ENCODE results near the gene CNIH3.
"Not testable (repeated sequence)": the region's sequence is repeated elsewhere in the genome, so short reads cannot be mapped to it uniquely, and the experiment has no call there.

The CNIH3 gene

GRCh38 chr1:224615861-224616755 lies at the start of gene CNIH3:
TSS of gene CNIH3 (plus strand) at chr1:224616317. CDS start at chr1:224617175, 858 bp downstream.
- DNase-seq (ENCODE audit: low spot score) = no peak

DNA sequence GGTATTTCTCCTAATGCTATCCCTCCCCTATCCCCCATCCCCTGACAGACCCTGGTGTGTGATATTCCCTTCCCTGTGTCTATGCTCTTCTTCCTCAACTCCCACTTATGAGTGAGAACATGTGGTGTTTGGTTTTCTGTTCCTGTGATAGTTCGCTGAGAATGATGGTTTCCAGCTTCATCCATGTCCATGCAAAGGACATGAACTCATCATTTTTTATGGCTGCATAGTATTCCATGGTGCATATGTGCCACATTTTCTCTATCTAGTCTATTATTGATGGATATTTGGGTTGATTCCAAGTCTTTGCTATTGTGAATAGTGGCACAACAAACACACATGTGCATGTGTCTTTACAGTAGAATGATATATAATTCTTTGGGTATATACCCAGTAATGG lies 49.6 kb upstream of the CNIH3 start:
- DNase-seq (ENCODE audit: low spot score) = not testable (repeated sequence)

- DNase-seq (ENCODE audit: low spot score) = no peak
Observed at GRCh38 chr1:224569276-224569675, 46.8 kb upstream of the CNIH3 start.

- not testable (repeated sequence) for DNase-seq (ENCODE audit: low spot score)
Observed at GRCh38 chr1:224571975-224572374, 44.1 kb upstream of the CNIH3 start.

GRCh38 chr1:224579526-224579925 lies 36.6 kb upstream of the CNIH3 start:
- no peak for DNase-seq (ENCODE audit: low spot score)

DNA sequence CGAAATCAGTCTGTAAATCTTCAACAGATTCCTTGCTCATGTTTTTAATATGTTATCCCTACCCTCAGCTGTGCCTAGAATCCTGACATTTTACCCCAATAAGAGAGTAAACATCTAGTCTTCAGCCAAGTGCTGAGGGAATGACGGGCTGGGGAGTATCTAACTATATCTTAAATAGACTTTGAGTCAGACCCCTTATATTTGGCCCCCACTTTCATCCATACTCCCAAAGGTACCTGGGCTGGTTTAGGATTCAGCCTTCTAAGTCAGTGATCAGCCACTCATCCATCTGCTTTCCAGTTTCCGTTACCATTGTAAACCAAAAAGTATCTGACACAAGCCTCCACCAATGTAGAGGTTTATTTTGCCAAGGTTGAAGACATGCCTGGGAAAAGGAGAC lies 36.1 kb upstream of the CNIH3 start:
- DNase-seq (ENCODE audit: low spot score) = no peak

- no peak for DNase-seq (ENCODE audit: low spot score)
Observed at GRCh38 chr1:224582041-224582440, 34.1 kb upstream of the CNIH3 start.

GRCh38 chr1:224583774-224584173 lies 32.3 kb upstream of the CNIH3 start:
- DNase-seq (ENCODE audit: low spot score) = no peak

GRCh38 chr1:224585051-224585450 lies 31.1 kb upstream of the CNIH3 start:
- no peak for DNase-seq (ENCODE audit: low spot score)

GRCh38 chr1:224587051-224587450 lies 29.1 kb upstream of the CNIH3 start:
- DNase-seq (ENCODE audit: low spot score) = no peak

DNA sequence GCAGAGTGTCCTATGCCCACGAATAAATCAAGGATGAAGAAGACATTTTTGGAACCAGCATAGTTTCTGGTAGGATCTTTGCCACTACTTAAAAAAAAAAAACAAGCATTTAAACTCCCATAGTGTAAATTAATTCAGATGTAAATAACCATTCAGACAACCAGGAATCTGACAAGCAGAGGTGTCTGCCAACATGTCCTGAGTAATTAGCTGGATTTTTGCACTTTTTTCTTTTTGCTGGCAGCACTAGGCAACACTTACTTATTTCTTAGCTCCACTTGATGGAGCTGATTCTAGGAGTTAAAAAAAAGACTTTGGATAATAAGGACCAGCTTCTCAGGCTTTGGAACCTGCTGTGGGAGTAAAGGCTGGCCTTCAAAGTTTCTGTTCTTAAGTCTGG lies 27.6 kb upstream of the CNIH3 start:
- DNase-seq (ENCODE audit: low spot score) = no peak

DNA sequence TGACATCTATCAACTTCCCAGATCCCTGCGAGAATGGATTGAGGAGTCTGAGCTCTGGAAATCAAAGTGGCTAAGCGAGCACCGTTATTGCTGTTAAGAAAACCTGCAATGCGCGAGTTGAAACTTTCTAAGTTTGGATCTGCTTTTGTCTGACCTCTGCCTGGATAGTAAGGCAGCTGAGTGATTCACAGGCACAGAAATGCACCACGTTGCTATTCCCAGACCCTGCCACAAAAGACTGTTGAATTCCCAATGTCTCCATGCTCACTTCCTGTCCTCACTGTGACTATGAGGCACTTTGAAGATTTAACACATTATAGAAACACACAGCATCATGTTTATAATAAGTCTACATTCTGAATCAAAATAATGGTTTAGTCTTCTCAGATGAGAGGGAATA lies 27.1 kb upstream of the CNIH3 start:
- no peak for DNase-seq (ENCODE audit: low spot score)

GRCh38 chr1:224591326-224591725 lies 24.8 kb upstream of the CNIH3 start:
- DNase-seq (ENCODE audit: low spot score) = no peak

DNA sequence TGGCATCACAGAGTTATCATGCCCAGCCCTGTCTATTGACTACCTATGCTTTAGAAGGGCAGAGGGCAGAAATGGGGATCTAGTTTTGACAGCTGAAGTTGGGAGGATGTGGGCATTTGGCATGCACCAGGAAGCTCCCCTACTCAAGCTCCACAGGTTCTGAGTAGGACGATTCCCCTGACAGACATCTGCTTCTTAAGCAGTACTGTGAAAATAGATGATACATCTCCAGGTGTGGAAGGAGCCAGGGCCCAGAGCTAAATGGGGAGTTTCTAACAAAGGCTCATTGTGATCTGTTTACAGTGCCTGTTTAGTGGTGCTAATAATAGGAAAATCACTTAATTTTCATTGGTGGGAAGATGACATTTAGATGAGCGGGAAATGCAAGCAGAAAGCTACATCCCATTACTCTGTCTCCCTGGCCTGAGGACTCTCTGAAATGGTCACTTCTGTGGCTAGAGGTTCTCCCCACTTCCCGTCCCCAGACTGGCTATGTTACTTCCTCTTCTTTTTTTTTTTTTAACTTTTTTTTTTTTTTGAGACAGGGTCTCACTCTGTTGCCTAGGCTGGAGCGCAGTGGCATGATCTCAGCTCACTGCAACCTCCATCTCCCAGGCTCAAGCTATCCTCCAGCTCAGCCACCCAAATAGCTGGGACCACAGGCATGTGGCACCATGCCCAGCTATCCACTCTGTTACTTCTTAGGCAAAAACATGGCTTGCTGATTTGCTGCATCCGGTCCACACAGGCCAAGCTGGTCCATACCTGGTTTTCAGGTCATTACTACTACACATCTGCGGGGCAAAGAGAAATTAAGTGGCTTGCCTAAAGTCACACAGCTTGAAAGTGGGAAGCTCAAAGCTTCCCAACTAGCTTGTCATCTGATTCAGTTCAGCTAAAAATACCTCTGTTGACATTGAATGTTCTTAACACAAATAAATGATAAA lies 23.2 kb upstream of the CNIH3 start:
- no peak for DNase-seq (ENCODE audit: low spot score)

- no peak for DNase-seq (ENCODE audit: low spot score)
Observed at GRCh38 chr1:224594360-224594759, 21.8 kb upstream of the CNIH3 start.

DNA sequence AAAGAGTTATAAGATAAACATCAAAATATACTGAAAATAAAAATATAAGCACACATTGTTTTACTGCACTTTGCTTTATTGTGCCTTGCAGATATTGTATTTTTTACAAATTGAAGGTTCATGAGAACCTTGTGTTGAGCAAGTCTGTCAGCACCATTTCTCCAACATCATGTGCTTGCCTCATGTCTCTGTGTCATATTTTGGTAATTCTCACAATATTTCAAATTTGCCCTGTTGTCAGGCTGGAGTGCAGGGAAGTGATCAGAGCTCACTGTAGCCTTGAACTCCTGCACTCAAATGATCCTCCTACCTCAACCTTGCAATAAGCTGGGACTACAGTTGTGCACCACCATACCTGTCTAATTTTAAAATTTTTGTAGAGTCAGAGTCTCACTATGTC lies 21.3 kb upstream of the CNIH3 start:
- no peak for DNase-seq (ENCODE audit: low spot score)

DNA sequence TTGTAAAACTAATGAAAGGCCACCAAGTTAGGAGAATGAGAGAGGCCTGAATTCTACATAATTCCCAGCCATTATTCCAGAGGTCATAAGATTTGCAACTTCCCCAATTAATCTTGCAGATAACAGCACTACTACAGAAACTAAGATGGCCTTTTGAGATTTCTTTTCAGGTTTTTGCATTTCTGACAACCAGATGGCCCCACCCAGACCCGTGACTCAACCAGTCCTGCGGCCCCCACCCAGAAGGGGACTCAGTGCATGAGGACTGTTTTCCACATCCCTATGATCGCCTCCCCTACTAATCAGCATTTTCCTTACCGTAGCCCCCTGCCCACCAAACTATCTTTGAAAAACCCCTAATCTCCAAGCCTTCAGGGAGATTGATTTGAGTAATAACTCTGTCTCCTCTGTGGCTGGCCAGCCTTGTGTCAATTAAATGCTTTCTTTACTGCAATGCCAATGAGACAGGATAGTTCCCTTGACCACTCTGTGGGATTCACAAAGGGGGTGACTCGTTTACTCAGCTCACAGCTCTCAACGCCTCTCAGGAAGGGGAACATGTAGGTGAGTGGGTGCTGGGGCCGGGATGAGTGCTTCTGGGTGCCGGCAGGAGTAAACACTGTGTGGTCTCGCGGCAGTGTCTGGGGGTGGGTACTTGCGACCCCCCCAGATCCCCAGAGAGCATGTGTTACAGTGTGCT lies 10.5 kb upstream of the CNIH3 start:
- DNase-seq (ENCODE audit: low spot score) = no peak

- DNase-seq (ENCODE audit: low spot score) = no peak
Observed at GRCh38 chr1:224607188-224608148, 8.6 kb upstream of the CNIH3 start.

- no peak for DNase-seq (ENCODE audit: low spot score)
Observed at GRCh38 chr1:224609333-224609732, 6.8 kb upstream of the CNIH3 start.

DNA sequence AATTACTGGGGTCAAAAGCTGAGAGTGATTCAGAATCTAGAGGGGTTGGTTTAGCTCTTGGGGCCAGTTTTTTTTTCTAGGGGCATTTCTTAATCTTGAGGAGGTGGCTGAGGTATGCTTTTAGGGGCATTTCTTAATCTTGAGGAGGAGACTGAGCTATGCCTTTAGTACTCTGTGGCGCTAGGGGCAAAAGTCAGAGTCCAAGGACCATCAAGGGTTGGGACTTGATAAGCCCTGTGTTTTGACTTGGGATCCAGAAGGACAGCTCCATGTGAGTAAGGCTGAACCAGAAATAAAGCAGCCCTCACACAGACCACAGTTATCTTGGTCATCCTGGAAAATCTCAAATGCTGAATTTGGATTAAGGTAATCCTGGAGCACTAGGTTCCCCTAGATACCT lies 3.9 kb upstream of the CNIH3 start:
- no peak for DNase-seq (ENCODE audit: low spot score)

GRCh38 chr1:224613486-224613885 lies 2.6 kb upstream of the CNIH3 start:
- no peak for DNase-seq (ENCODE audit: low spot score)
